ENCODE results near the gene COMMD3.

COMMD3 gene

GRCh38 chr10:22366771-22367170 is 50.6 kb downstream of the COMMD3 start:
- no peak for DNase-seq (ENCODE audit: low read depth in 3 of 3)

- DNase-seq (ENCODE audit: low read depth in 3 of 3), result no peak
Observed at GRCh38 chr10:22367471-22367870, 51.3 kb downstream of the COMMD3 start.

GRCh38 chr10:22368402-22368801 is 52.2 kb downstream of the COMMD3 start:
- DNase-seq (ENCODE audit: low read depth in 3 of 3), result no peak

- DNase-seq (ENCODE audit: low read depth in 3 of 3), result no peak
Observed at GRCh38 chr10:22368981-22369380, 52.8 kb downstream of the COMMD3 start.

- DNase-seq (ENCODE audit: low read depth in 3 of 3), result no peak
Observed at GRCh38 chr10:22369434-22370072, 53.4 kb downstream of the COMMD3 start.

All from stimulated activated CD4-positive, alpha-beta T cell treated with anti-CD3 and anti-CD28 coated beads, TNF-alpha, amount 100 ng/mL, for 4 hours (primary cell).